IMR-90 (cell line): ENCODE measurements around the gene FOXK1. TPM values are rescaled to one million over a fixed set of nuclear protein-coding genes. Genes with fewer than 3 reads are reported as not detected.

Experiments
- ATAC-seq: fragments of 200-7000 bp; cut with Tn5 transposase; 2 replicates; pipeline ENCODE4 v1.9.1; 2020; ENCODE audit warnings: low read depth, mild to moderate bottlenecking, moderate library complexity
- BruUV-seq: library from RNA; stranded (reverse); fragments of 400-500 nt; replicated peaks from 2 replicates; lab custom pipeline; 2021; lab: Mats Ljungman, UMichigan
- CTCF ChIA-PET: fragments of 300-600 bp; formaldehyde crosslinking; extraction: SDS; loops from one replicate; lab custom pipeline; 2021; ENCODE audit warnings: antibody characterized with exemption; lab: Yijun Ruan, JAX
- POLR2A ChIA-PET: fragments of 300-600 bp; sonication (Branson Sonifier 250); formaldehyde crosslinking; loops from one replicate; lab custom pipeline; 2022; ENCODE audit warnings: antibody characterized with exemption; ENCODE audit not compliant: unreplicated experiment; lab: Charles Lee
- DNase-seq: peaks from one replicate; pipeline ENCODE4 v3.0.0; 2013
- H2AFZ ChIP-seq: replicated peaks from 2 replicates; pipeline ENCODE3; 2013; ENCODE audit warnings: low read length, mild to moderate bottlenecking; ENCODE audit not compliant: poor library complexity
- H2AK5ac ChIP-seq: 2 replicates; pipeline ENCODE4 v1.6.1; 2013; ENCODE audit warnings: low read depth, low read length, inconsistent platforms
- H2AK9ac ChIP-seq: replicated peaks from 2 replicates; pipeline ENCODE3; 2013; ENCODE audit warnings: mild to moderate bottlenecking, low read depth, low read length, moderate library complexity; ENCODE audit not compliant: poor library complexity
- H2BK120ac ChIP-seq: 2 replicates; pipeline ENCODE4 v1.6.1; 2013; ENCODE audit warnings: low read depth, low read length, inconsistent platforms
- H2BK15ac ChIP-seq: 3 replicates; pipeline ENCODE4 v1.6.1; 2013; ENCODE audit warnings: low read depth, low read length, inconsistent platforms
- H2BK20ac ChIP-seq: 2 replicates; pipeline ENCODE4 v1.6.1; 2013; ENCODE audit warnings: low read depth, mild to moderate bottlenecking, inconsistent platforms, low read length, moderate library complexity
- H2BK5ac ChIP-seq: 2 replicates; pipeline ENCODE4 v1.6.1; 2013; ENCODE audit warnings: mild to moderate bottlenecking, low read depth, low read length, inconsistent platforms; ENCODE audit not compliant: poor library complexity, severe bottlenecking
- H3K14ac ChIP-seq: replicated peaks from 2 replicates; pipeline ENCODE4 v1.6.1; 2013; ENCODE audit warnings: low read depth, low read length, inconsistent platforms
- H3K18ac ChIP-seq: 2 replicates; pipeline ENCODE4 v1.6.1; 2013; ENCODE audit warnings: low read depth, low read length, control low read depth
- H3K23ac ChIP-seq: 2 replicates; pipeline ENCODE4 v1.6.1; 2013; ENCODE audit warnings: low read depth, low read length, inconsistent platforms
- H3K27ac ChIP-seq: 2 replicates; pipeline ENCODE4 v1.5.1; 2013; ENCODE audit warnings: mild to moderate bottlenecking, control low read depth, low read length; ENCODE audit not compliant: insufficient read depth
- H3K27me3 ChIP-seq: 2 replicates; pipeline ENCODE4 v1.6.1; 2013; ENCODE audit warnings: low read length; ENCODE audit not compliant: control insufficient read depth, insufficient read depth
- H3K36me3 ChIP-seq: 2 replicates; pipeline ENCODE4 v1.6.1; 2013; ENCODE audit warnings: low read length, mixed read lengths; ENCODE audit not compliant: control insufficient read depth, insufficient read depth
- H3K4ac ChIP-seq: 2 replicates; pipeline ENCODE4 v1.6.1; 2013; ENCODE audit warnings: low read depth, low read length, inconsistent platforms
- H3K4me1 ChIP-seq: 2 replicates; pipeline ENCODE4 v1.6.1; 2013; ENCODE audit warnings: low read length, mixed read lengths; ENCODE audit not compliant: control insufficient read depth, insufficient read depth
- H3K4me2 ChIP-seq: 2 replicates; pipeline ENCODE4 v1.6.1; 2013; ENCODE audit warnings: low read depth, mild to moderate bottlenecking, control low read depth, low read length, moderate library complexity
- H3K4me3 ChIP-seq: 2 replicates; pipeline ENCODE4 v1.5.1; 2013; ENCODE audit warnings: low read depth, mild to moderate bottlenecking, control low read depth, low read length, moderate library complexity; ENCODE audit not compliant: insufficient read depth
- H3K56ac ChIP-seq: 2 replicates; pipeline ENCODE4 v1.6.1; 2013; ENCODE audit warnings: low read length, inconsistent platforms; ENCODE audit not compliant: insufficient read depth; ENCODE audit errors: extremely low read depth
- H3K79me1 ChIP-seq, 2 experiments: 2 replicates each; pipeline ENCODE4 v1.6.1; 2013; ENCODE audit warnings: low read length in 2 of 2, inconsistent platforms in 1 of 2, low read depth in 1 of 2
- H3K9ac ChIP-seq: 2 replicates; pipeline ENCODE4 v1.6.1; 2013; ENCODE audit warnings: low read depth, low read length, control low read depth
- H3K9me1 ChIP-seq: 2 replicates; pipeline ENCODE4 v1.6.1; 2013; ENCODE audit warnings: low read length, inconsistent platforms; ENCODE audit not compliant: insufficient read depth
- H3K9me3 ChIP-seq: 2 replicates; pipeline ENCODE4 v1.6.1; 2013; ENCODE audit warnings: low read length; ENCODE audit not compliant: control insufficient read depth, insufficient read depth
- H4K20me1 ChIP-seq: 2 replicates; pipeline ENCODE4 v1.6.1; 2013; ENCODE audit warnings: low read length, inconsistent platforms; ENCODE audit not compliant: insufficient read depth
- H4K5ac ChIP-seq: 2 replicates; pipeline ENCODE4 v1.6.1; 2013; ENCODE audit warnings: mild to moderate bottlenecking, low read depth, low read length, control low read depth
- H4K8ac ChIP-seq, 2 experiments: 2 replicates each; pipeline ENCODE4 v1.6.1; 2013; ENCODE audit warnings: low read depth in 2 of 2, low read length in 2 of 2, control low read depth in 1 of 2, inconsistent platforms in 1 of 2
- H4K91ac ChIP-seq: 2 replicates; pipeline ENCODE4 v1.6.1; 2013; ENCODE audit warnings: low read depth, low read length, inconsistent platforms; ENCODE audit not compliant: insufficient read depth
- BHLHE40 ChIP-seq: fragments of 150-350 bp; IDR thresholded peaks from 2 replicates; pipeline ENCODE4 v1.6.1; 2016; ENCODE audit warnings: mild to moderate bottlenecking, low read depth, low read length
- CHD1 ChIP-seq: IDR thresholded peaks from 2 replicates; pipeline ENCODE4 v1.6.1; 2012; ENCODE audit warnings: low read depth, low read length, improper control_type of control experiment
- CTCF ChIP-seq: conservative IDR thresholded peaks from 2 replicates; pipeline ENCODE4 v1.5.1; 2012; ENCODE audit warnings: mild to moderate bottlenecking, low read depth, low read length, improper control_type of control experiment
- FOS ChIP-seq: fragments of 150-350 bp; IDR thresholded peaks from 2 replicates; pipeline ENCODE4 v1.6.1; 2016; ENCODE audit warnings: low read depth, low read length
- MAFK ChIP-seq: IDR thresholded peaks from 2 replicates; pipeline ENCODE4 v1.6.1; 2012; ENCODE audit warnings: low read depth, low read length, improper control_type of control experiment
- MAZ ChIP-seq: IDR thresholded peaks from 2 replicates; pipeline ENCODE4 v1.6.1; 2012; ENCODE audit warnings: low read depth, mild to moderate bottlenecking, low read length, improper control_type of control experiment, moderate library complexity, borderline replicate concordance
- RCOR1 ChIP-seq: IDR thresholded peaks from 2 replicates; pipeline ENCODE4 v1.6.1; 2012; ENCODE audit warnings: mild to moderate bottlenecking, low read length, improper control_type of control experiment; ENCODE audit not compliant: insufficient replicate concordance
- SMC3 ChIP-seq: fragments of 150-350 bp; IDR thresholded peaks from 2 replicates; pipeline ENCODE4 v1.6.1; 2016; ENCODE audit warnings: low read depth, mild to moderate bottlenecking, antibody characterized with exemption, low read length, moderate library complexity
- WGBS, 2 experiments: methylation state at CpG; one replicate each; pipeline versions ENCODE4 v1.1.5 to v1.1.7; 2013; ENCODE audit warnings: missing lambda C conversion rate in 2 of 2; ENCODE audit not compliant: insufficient read length in 1 of 2; ENCODE audit errors: extremely low coverage in 2 of 2; 5-methylcytosine and 5-hydroxymethylcytosine counted together
- dilution Hi-C: fragments of 300-500 bp; cut with HindIII; formaldehyde crosslinking; loops from one replicate; pipeline ENCODE4 v1.14.3; 2018; ENCODE audit warnings: low sequenced_read_pairs; ENCODE audit not compliant: unreplicated experiment
- in situ Hi-C: fragments of 300-500 bp; cut with MboI; formaldehyde crosslinking; loops from 3 replicates; pipeline ENCODE4 v1.14.3; 2019; ENCODE audit warnings: low sequenced_read_pairs, inconsistent platforms, mixed read lengths
- intact Hi-C: fragments of 100-400 bp; cut with micrococcal nuclease; formaldehyde crosslinking; loops from 2 replicates; pipeline ENCODE4 v1.10.0; 2022
- polyA plus RNA-seq, 3 experiments: library from polyadenylated mRNA; depleted of rRNA; stranded (reverse); fragments of >200 nt; gene quantifications; 2 replicates each; pipeline ENCODE4 v1.2.3, GENCODE V29; 2012; ENCODE audit warnings: low replicate concordance in 1 of 3
- total RNA-seq: library from RNA; depleted of rRNA; stranded (reverse); fragments of >200 nt; gene quantifications from 2 replicates; pipeline ENCODE4 v1.2.3, GENCODE V29; 2012
- TF ChIP-seq, protein P1 (sequence below): fragments of 150-350 bp; IDR thresholded peaks from 2 replicates; pipeline ENCODE4 v1.6.1; 2017; ENCODE audit warnings: mild to moderate bottlenecking, antibody characterized with exemption, low read length, low read depth
- TF ChIP-seq, protein P2 (sequence below): fragments of 150-350 bp; IDR thresholded peaks from 2 replicates; pipeline ENCODE4 v1.6.1; 2016; ENCODE audit warnings: low read depth, mild to moderate bottlenecking, low read length, moderate library complexity, borderline replicate concordance

The FOXK1 gene
- total and polyA plus RNA-seq, 2 of the 4 experiments (the other 2 are of a cell fraction), result 4.3 to 8.8 TPM

GRCh38 chr7:4794591-4795350, 112.7 kb downstream of the FOXK1 start (continued):
- TF ChIP-seq, protein P1, sequence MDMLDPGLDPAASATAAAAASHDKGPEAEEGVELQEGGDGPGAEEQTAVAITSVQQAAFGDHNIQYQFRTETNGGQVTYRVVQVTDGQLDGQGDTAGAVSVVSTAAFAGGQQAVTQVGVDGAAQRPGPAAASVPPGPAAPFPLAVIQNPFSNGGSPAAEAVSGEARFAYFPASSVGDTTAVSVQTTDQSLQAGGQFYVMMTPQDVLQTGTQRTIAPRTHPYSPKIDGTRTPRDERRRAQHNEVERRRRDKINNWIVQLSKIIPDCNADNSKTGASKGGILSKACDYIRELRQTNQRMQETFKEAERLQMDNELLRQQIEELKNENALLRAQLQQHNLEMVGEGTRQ, result no peak

GRCh38 chr7:4796453-4796852, 114.4 kb downstream of the FOXK1 start:
- dilution Hi-C loops, result no loop called here
- CTCF ChIA-PET, result interaction anchor here (1.1 kb wide), 1 partner anchor 288 kb away, joined by 3 read pairs; no protein-coding TSS in a partner anchor
- in situ Hi-C loops, result loop anchor here (5.0 kb wide), 1 partner anchor 291 kb away; no protein-coding TSS in a partner anchor

More at GRCh38 chr7:4796453-4796852, 114.4 kb downstream of the FOXK1 start:
- ATAC-seq, result no peak
- Histone ChIP-seq H3K9me3 (no peaks in the 10 kb centered on the region), H3K18ac (no peak overlapping the region), H2BK15ac (no peak overlapping the region), H4K8ac (no peak overlapping the region), H4K91ac (no peak overlapping the region), H3K56ac (no peak overlapping the region), H2AK5ac (no peak overlapping the region), H3K27ac (no peak overlapping the region), H2AK9ac (no peak overlapping the region), H2BK5ac (no peak overlapping the region), H3K9ac (no peak overlapping the region), H2BK20ac (no peak overlapping the region), H3K27me3 (no peaks in the 10 kb centered on the region), H3K4ac (no peak overlapping the region), H3K4me2 (no peak overlapping the region), H3K4me3 (no peak overlapping the region), H3K23ac (no peak overlapping the region), H2BK120ac (no peak overlapping the region), H3K79me1 (no peaks in the 10 kb centered on the region), H4K5ac (no peak overlapping the region), H3K4me1 (no peaks in the 10 kb centered on the region), H2AFZ (no peak overlapping the region), H3K36me3 (peaks cover 10% of the 10 kb centered on the region; the same call in 1 of the 2 replicates), H4K20me1 (no peaks in the 10 kb centered on the region), H3K14ac (no peak overlapping the region), H3K9me1 (0 out of 2 replicates have a peak, but pooled peaks cover 3% of the 10 kb centered on the region)
- POLR2A ChIA-PET, result no interaction called here
- no peak for DNase-seq
- intact Hi-C loops, result loop anchor here (5.0 kb wide), 1 partner anchor 396 kb away; the partner anchor contains the start of gene WIPI2
- no peak for TF ChIP-seq CTCF
- TF ChIP-seq MAZ, result no peak
- TF ChIP-seq, protein P1, result no peak
- no peak for TF ChIP-seq FOS
- TF ChIP-seq BHLHE40, result no peak
- TF ChIP-seq, protein P2, sequence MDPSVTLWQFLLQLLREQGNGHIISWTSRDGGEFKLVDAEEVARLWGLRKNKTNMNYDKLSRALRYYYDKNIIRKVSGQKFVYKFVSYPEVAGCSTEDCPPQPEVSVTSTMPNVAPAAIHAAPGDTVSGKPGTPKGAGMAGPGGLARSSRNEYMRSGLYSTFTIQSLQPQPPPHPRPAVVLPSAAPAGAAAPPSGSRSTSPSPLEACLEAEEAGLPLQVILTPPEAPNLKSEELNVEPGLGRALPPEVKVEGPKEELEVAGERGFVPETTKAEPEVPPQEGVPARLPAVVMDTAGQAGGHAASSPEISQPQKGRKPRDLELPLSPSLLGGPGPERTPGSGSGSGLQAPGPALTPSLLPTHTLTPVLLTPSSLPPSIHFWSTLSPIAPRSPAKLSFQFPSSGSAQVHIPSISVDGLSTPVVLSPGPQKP, result no peak
- no peak for TF ChIP-seq CHD1
- TF ChIP-seq RCOR1, result no peak
- no peak for TF ChIP-seq MAFK
- no peak for TF ChIP-seq SMC3
- 80% methylated on average over 1 of the region's 9 CpGs; no CpG with 5 or more reads in 1 of the 2 experiments for WGBS, 2 experiments
- BruUV-seq, result no TSS peak
